ENCODE data around the gene LYRM7. TPM values are rescaled to one million over a fixed set of nuclear protein-coding genes. Genes with fewer than 3 reads are reported as not detected.

The LYRM7 gene
- total RNA-seq, 2 donors from 2014 or later, result 6.3 to 7.6 TPM

- no peaks in the 10 kb centered on the region for H3K9me3 ChIP-seq
- H3K4me3 ChIP-seq, result peak overlapping the region; percentile 44 to 48
- no peaks in the 10 kb centered on the region for H3K27me3 ChIP-seq (replicated peaks; ENCODE audit: insufficient read depth)
- no peak for DNase-seq (ENCODE audit: low spot score)
- WGBS, result 5% methylated on average over 11 of the region's 11 CpGs
- no peaks in the 10 kb centered on the region for H3K4me1 ChIP-seq (replicated peaks)
- no peak for TF ChIP-seq POLR2A (IDR thresholded peaks at IDR 0.05)
- TF ChIP-seq POLR2AphosphoS5 (IDR thresholded peaks at IDR 0.05), result no peak
- TF ChIP-seq CTCF (IDR thresholded peaks at IDR 0.05), result no peak
- H3K27ac ChIP-seq, result peak overlapping the region; percentile 79 to 81
- intact Hi-C loops (cut with DNase I), result no loop called here
- H3K36me3 ChIP-seq, result no peaks in the 10 kb centered on the region
Observed at GRCh38 chr5:131171276-131171810, 599 bp downstream of the LYRM7 start.

DNA sequence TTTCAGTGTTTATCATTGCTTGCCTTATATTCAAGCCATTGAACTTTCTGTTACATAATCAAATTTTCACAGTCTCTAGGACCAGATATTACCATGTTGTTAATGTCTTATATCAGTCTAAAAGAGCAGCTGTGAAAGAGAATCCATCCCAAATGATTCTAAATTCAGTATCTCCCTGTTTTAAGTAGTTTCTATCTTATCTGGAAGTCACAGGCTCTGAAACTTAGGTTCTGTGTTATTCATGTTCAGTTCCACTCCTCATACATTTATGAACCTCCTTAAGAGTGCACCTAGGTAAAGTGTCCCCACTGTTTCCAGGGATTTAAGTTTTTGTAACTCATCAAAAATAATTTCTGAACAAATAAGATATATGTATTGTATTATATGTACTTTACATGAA lies 9.7 kb downstream of the LYRM7 start:
- no peak overlapping the region for H3K4me3 ChIP-seq
- no peak for DNase-seq (ENCODE audit: low spot score)
- TF ChIP-seq CTCF (IDR thresholded peaks at IDR 0.05), result no peak
- no peak for TF ChIP-seq POLR2A (IDR thresholded peaks at IDR 0.05)
- TF ChIP-seq POLR2AphosphoS5 (IDR thresholded peaks at IDR 0.05), result no peak
- H3K36me3 ChIP-seq, result no peaks in the 10 kb centered on the region
- intact Hi-C loops (cut with DNase I), result no loop called here
- no peaks in the 10 kb centered on the region for H3K4me1 ChIP-seq (replicated peaks)
- H3K27ac ChIP-seq, result no peak overlapping the region
- H3K9me3 ChIP-seq, result no peaks in the 10 kb centered on the region
- no peaks in the 10 kb centered on the region for H3K27me3 ChIP-seq (replicated peaks; ENCODE audit: insufficient read depth)

GRCh38 chr5:131182839-131183238 lies 12.1 kb downstream of the LYRM7 start:
- TF ChIP-seq CTCF (IDR thresholded peaks at IDR 0.05), result no peak
- TF ChIP-seq POLR2AphosphoS5 (IDR thresholded peaks at IDR 0.05), result no peak
- TF ChIP-seq POLR2A (IDR thresholded peaks at IDR 0.05), result no peak
- Histone ChIP-seq H3K4me1 (replicated peaks) (no peaks in the 10 kb centered on the region), H3K27me3 (replicated peaks; ENCODE audit: insufficient read depth) (no peaks in the 10 kb centered on the region), H3K27ac (no peak overlapping the region), H3K9me3 (no peaks in the 10 kb centered on the region), H3K4me3 (no peak overlapping the region), H3K36me3 (no peaks in the 10 kb centered on the region)
- intact Hi-C loops (cut with DNase I), result no loop called here
- no peak for DNase-seq (ENCODE audit: low spot score)

GRCh38 chr5:131185523-131186104 lies 14.9 kb downstream of the LYRM7 start:
- no peak overlapping the region for H3K27ac ChIP-seq
- H3K9me3 ChIP-seq, result no peaks in the 10 kb centered on the region
- DNase-seq (ENCODE audit: low spot score), result no peak
- TF ChIP-seq POLR2AphosphoS5 (IDR thresholded peaks at IDR 0.05), result no peak
- no peaks in the 10 kb centered on the region for H3K4me1 ChIP-seq (replicated peaks)
- H3K4me3 ChIP-seq, result no peak overlapping the region
- H3K27me3 ChIP-seq (replicated peaks; ENCODE audit: insufficient read depth), result no peaks in the 10 kb centered on the region
- intact Hi-C loops (cut with DNase I), result no loop called here
- no peaks in the 10 kb centered on the region for H3K36me3 ChIP-seq

GRCh38 chr5:131186561-131187256 lies 16.0 kb downstream of the LYRM7 start:
- no peak overlapping the region for H3K27ac ChIP-seq
- H3K9me3 ChIP-seq, result no peaks in the 10 kb centered on the region
- H3K4me1 ChIP-seq (replicated peaks), result no peaks in the 10 kb centered on the region
- 83% methylated on average over 3 of the region's 3 CpGs for WGBS
- TF ChIP-seq POLR2AphosphoS5 (IDR thresholded peaks at IDR 0.05) (no peak), POLR2A (IDR thresholded peaks at IDR 0.05) (no peak), CTCF (IDR thresholded peaks at IDR 0.05) (no peak)
- intact Hi-C loops (cut with DNase I), result no loop called here
- H3K27me3 ChIP-seq (replicated peaks; ENCODE audit: insufficient read depth), result no peaks in the 10 kb centered on the region
- H3K36me3 ChIP-seq, result no peaks in the 10 kb centered on the region
- DNase-seq (ENCODE audit: low spot score), result no peak
- H3K4me3 ChIP-seq, result no peak overlapping the region

Measured in prostate gland (tissue), 2 donors.